Panc1 (cell line): ENCODE data around the gene RPL23. TPM values are rescaled to one million over a fixed set of nuclear protein-coding genes. Genes with fewer than 3 reads are reported as not detected.

Source experiments
- ATAC-seq: fragments of 200-7000 bp; cut with Tn5 transposase; 2 replicates; pipeline ENCODE4 v1.9.1; 2020; ENCODE audit warnings: mild to moderate bottlenecking, moderate library complexity
- BruUV-seq: library from RNA; stranded (reverse); fragments of 400-500 nt; replicated peaks from 2 replicates; lab custom pipeline; 2021; lab: Mats Ljungman, UMichigan
- CTCF ChIA-PET: fragments of 300-600 bp; sonication (Branson Sonifier 250); formaldehyde crosslinking; loops from one replicate; lab custom pipeline; 2022; ENCODE audit warnings: antibody characterized with exemption; lab: Charles Lee
- POLR2A ChIA-PET: fragments of 300-600 bp; sonication (Branson Sonifier 250); formaldehyde crosslinking; loops from one replicate; lab custom pipeline; 2022; ENCODE audit warnings: antibody characterized with exemption; lab: Charles Lee
- DNase-seq: peaks from one replicate; pipeline ENCODE4 v3.0.0-alpha.2; 2010; ENCODE audit warnings: low read depth, low spot score
- H3K27ac ChIP-seq: 2 replicates; pipeline ENCODE4 v1.5.1; 2011; ENCODE audit warnings: mild to moderate bottlenecking, low read length, inconsistent platforms
- H3K27me3 ChIP-seq: fragments of 200-500 bp; sonication (Bioruptor generic); 2 replicates; pipeline ENCODE4 v1.6.0; 2014; ENCODE audit warnings: low read length, inconsistent platforms; ENCODE audit not compliant: control insufficient read depth, insufficient read depth
- H3K36me3 ChIP-seq: fragments of 200-500 bp; sonication (Bioruptor generic); 2 replicates; pipeline ENCODE4 v1.5.1; 2014; ENCODE audit warnings: inconsistent platforms, mild to moderate bottlenecking, low read length, moderate library complexity; ENCODE audit not compliant: control insufficient read depth, insufficient read depth
- H3K4me1 ChIP-seq: 2 replicates; pipeline ENCODE4 v1.5.1; 2011; ENCODE audit warnings: inconsistent platforms, mild to moderate bottlenecking, low read length, moderate library complexity; ENCODE audit not compliant: control insufficient read depth, insufficient read depth
- H3K4me3 ChIP-seq, 2 experiments: 2 replicates each; pipeline ENCODE4 v1.5.1; 2011 to 2012; ENCODE audit warnings: low read depth in 2 of 2, low read length in 2 of 2, mild to moderate bottlenecking in 2 of 2, inconsistent platforms in 1 of 2, moderate library complexity in 1 of 2
- H3K9me3 ChIP-seq: fragments of 200-500 bp; sonication (Bioruptor generic); 2 replicates; pipeline ENCODE4 v1.5.1; 2014; ENCODE audit warnings: low read depth, mild to moderate bottlenecking, inconsistent platforms, low read length, moderate library complexity; ENCODE audit not compliant: control insufficient read depth, insufficient read depth
- POLR2AphosphoS5 ChIP-seq: IDR thresholded peaks from 2 replicates; pipeline ENCODE4 v1.6.1; 2012; ENCODE audit warnings: mild to moderate bottlenecking, low read depth, low read length, moderate library complexity
- REST ChIP-seq, 2 experiments: IDR thresholded peaks; 2 replicates each; pipeline ENCODE4 v1.6.1; 2011 to 2012; ENCODE audit warnings: low read depth in 2 of 2, control low read depth in 1 of 2, low read length in 1 of 2, mild to moderate bottlenecking in 1 of 2, moderate library complexity in 1 of 2; ENCODE audit not compliant: insufficient read depth in 1 of 2
- SIN3A ChIP-seq: IDR thresholded peaks from 2 replicates; pipeline ENCODE4 v1.6.1; 2012; ENCODE audit warnings: low read depth, mild to moderate bottlenecking, low read length, moderate library complexity, borderline replicate concordance; ENCODE audit not compliant: insufficient read depth
- TCF7L2 ChIP-seq: IDR thresholded peaks from 2 replicates; pipeline ENCODE4 v1.6.1; 2011; ENCODE audit warnings: mild to moderate bottlenecking, low read depth, low read length, inconsistent platforms
- in situ Hi-C: cut with HindIII; loops from 2 replicates; pipeline ENCODE4 v1.10.0; 2016; ENCODE audit warnings: low sequenced_read_pairs, low pct_unique_long_range_greater_than_20kb
- intact Hi-C: fragments of 100-400 bp; cut with micrococcal nuclease; formaldehyde crosslinking; loops from one replicate; pipeline ENCODE4 v1.10.0; 2022; ENCODE audit not compliant: unreplicated experiment
- total RNA-seq: library from RNA; stranded (reverse); gene quantifications from one replicate; pipeline ENCODE4 v1.2.1, GENCODE V29; 2021; ENCODE audit not compliant: unreplicated experiment
- TF ChIP-seq, protein P1 (sequence below): fragments of 450-650 bp; IDR thresholded peaks from 2 replicates; pipeline ENCODE4 v1.5.1; 2017; ENCODE audit warnings: mild to moderate bottlenecking

Gene RPL23
- total RNA-seq, 1 experiment from 2014 or later = 649 TPM

DNA sequence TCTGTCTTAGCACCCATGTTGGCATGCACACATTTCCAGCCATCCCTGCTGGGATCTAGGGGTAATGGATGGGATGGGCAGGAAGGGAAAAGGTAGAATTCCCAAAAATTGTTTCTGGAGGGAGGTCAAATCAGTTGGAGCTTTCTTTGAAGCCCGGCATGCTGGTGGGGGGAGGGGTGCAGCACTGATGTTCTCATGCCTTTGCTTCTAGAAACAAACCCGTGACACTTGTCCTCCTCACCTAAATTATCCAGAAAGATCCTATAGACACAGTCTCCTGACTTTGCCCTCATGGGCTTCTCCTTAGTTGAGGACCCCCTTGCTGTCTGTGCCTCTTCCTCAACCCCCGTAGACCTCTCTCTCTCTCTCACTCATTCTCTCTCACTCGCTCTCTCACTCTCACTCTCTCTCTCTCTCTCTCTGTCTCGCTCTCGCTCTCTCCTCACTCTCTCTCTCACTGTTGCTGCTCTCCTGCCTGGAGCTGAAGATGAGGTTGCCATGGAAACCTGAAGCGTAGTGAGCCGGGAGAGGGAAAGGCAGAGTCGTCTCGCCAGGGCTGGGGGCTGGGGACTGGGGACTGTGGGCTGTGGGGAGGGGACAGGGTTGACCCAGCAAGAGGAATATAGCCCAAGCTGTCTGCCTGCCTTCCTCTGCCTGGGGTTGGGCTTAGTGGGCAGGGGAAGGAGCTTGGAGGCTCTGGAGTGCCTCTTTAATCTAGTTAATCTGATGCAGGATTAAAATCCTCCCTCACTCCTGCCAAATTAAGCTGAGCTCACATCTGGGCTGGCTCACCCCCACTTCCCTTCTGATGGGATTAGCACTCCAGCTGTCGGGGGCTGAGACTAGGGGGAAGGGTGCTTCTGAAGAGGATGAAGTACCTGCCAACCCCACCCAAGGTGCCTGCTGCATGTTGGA is 32.5 kb upstream of the RPL23 start:
- POLR2A ChIA-PET = no interaction called here
- H3K27ac ChIP-seq = no peak overlapping the region
- peaks cover 22% of the 10 kb centered on the region for H3K4me1 ChIP-seq
- H3K36me3 ChIP-seq = no peaks in the 10 kb centered on the region
- BruUV-seq = no TSS peak
- intact Hi-C loops = no loop called here
- H3K4me3 ChIP-seq = no peak overlapping the region
- no peaks in the 10 kb centered on the region for H3K9me3 ChIP-seq
- DNase-seq (no peak), ATAC-seq (no peak)
- CTCF ChIA-PET = no interaction called here
- no peaks in the 10 kb centered on the region for H3K27me3 ChIP-seq
- in situ Hi-C loops = no loop called here
- TF ChIP-seq SIN3A (no peak), REST (IDR thresholded peaks at IDR 0.05; ENCODE audit: insufficient read depth in 1 of 2, low read depth in 2 of 2, low read length in 1 of 2) (no peak), POLR2AphosphoS5 (no peak), TCF7L2 (no peak)
- TF ChIP-seq, protein P1, sequence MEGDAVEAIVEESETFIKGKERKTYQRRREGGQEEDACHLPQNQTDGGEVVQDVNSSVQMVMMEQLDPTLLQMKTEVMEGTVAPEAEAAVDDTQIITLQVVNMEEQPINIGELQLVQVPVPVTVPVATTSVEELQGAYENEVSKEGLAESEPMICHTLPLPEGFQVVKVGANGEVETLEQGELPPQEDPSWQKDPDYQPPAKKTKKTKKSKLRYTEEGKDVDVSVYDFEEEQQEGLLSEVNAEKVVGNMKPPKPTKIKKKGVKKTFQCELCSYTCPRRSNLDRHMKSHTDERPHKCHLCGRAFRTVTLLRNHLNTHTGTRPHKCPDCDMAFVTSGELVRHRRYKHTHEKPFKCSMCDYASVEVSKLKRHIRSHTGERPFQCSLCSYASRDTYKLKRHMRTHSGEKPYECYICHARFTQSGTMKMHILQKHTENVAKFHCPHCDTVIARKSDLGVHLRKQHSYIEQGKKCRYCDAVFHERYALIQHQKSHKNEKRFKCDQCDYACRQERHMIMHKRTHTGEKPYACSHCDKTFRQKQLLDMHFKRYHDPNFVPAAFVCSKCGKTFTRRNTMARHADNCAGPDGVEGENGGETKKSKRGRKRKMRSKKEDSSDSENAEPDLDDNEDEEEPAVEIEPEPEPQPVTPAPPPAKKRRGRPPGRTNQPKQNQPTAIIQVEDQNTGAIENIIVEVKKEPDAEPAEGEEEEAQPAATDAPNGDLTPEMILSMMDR = no peak

DNA sequence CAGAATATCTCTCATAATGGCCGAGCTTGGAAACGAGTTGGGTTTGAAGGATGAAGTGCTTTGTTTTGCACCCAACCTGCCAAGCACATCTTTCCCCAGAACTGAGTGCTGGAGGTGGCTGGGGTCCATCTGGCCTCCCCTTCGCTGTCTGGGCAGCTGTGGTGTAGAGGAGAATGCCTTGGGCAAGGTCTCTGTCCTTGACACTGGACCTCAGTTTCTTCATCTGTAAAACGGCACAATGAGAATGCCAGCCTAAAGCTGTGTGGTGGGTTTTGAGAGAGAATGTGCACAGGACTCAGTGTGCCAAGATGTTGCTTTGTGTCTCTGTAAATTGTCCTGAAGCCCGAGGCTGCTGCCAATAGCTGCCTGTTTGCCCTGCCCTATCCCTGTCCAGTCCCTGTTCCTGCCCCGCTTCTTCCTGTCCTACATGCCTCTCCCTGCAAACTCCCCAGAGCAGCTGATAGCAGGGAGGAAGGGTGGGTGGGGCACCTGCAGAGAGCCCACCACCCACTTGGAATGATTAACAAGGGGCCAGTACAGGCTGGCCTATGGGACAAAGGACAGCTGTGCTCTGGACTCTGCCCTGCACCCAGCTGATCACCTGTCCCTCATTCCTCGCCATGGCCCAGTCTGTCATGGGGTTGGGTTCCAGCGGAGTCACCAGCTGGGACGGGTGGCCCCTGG is 31.7 kb upstream of the RPL23 start:
- in situ Hi-C loops = no loop called here
- Histone ChIP-seq H3K27ac (no peak overlapping the region), H3K27me3 (no peaks in the 10 kb centered on the region), H3K9me3 (no peaks in the 10 kb centered on the region), H3K4me3 (no peak overlapping the region), H3K4me1 (peaks cover 26% of the 10 kb centered on the region), H3K36me3 (no peaks in the 10 kb centered on the region)
- BruUV-seq = no TSS peak
- intact Hi-C loops = no loop called here
- no peak for TF ChIP-seq REST (IDR thresholded peaks at IDR 0.05; ENCODE audit: insufficient read depth in 1 of 2, low read depth in 2 of 2, low read length in 1 of 2)
- no peak for TF ChIP-seq TCF7L2
- TF ChIP-seq POLR2AphosphoS5 = no peak
- no peak for TF ChIP-seq SIN3A
- TF ChIP-seq, protein P1 = no peak
- ATAC-seq (no peak), DNase-seq (no peak)
- ChIA-PET CTCF (no interaction called here), POLR2A (no interaction called here)
